Measurements from ENCODE around the gene JAKMIP2.

DNA sequence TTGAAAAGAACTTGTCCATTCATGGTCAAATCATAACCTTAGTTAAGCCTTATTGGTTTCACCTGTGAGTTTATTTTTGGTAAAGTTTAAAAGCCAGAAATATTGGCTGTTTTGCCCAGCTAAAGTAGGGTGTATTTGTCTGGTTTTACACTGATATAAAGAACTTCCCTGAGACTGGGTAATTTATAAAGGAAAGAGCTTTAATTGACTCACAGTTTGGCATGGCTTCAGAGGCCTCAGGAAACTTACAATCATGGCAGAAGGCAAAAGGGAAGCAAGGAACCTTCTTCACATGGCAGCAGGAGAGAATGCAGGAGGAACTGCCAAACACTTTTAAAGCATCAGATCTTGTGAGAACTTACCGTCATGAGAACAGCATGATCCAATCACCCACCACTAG, 55.3 kb downstream of the JAKMIP2 start:
- no peak for TF ChIP-seq CTCF (IDR thresholded peaks at IDR 0.05 in 4 of 5, conservative IDR thresholded peaks at IDR 0.05 in 1 of 5)
- TF ChIP-seq POLR2A (IDR thresholded peaks at IDR 0.05) = no peak

All from gastrocnemius medialis (tissue), 4 donors.